Measurements from ENCODE around the gene ATXN7L2. TPM values are rescaled to one million over a fixed set of nuclear protein-coding genes. Genes with fewer than 3 reads are reported as not detected.

Gene ATXN7L2
- total RNA-seq, 4 donors from 2014 or later = 2.2 to 3.3 (median 2.7) TPM

DNA sequence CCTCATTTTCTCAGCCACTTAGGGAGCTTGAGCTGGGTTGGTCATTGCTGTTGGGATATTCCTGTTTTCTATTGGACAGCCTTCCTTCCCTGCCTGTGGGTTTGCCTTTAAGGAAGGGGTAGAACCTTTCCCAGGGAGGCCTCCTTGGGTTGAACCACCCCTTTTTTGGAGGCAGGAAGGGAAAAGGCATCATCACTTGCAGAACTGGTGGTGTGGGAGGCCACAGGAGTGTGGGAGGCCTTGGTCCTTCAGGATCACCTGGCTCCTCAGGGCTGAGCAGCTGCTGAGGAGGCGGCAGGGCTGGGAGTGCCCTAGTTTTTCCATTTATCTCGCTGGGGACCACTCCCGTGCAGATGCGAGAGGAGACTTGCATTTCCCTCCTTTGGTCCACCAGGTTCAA is 9.5 kb downstream of the ATXN7L2 start:
- Histone ChIP-seq H3K27ac (replicated peaks in 1 of 4) (peak overlapping the region; percentile 76 to 87 (median 84)), H3K4me1 (peaks cover 23 to 54% (median 37%) of the 10 kb centered on the region in 4 donors), H3K9me3 (no peaks in the 10 kb centered on the region), H3K4me3 (peak overlapping the region; percentile 74 to 91 (median 82)), H3K27me3 (no peaks in the 10 kb centered on the region), H3K36me3 (peaks cover 5 to 50% (median 41%) of the 10 kb centered on the region in 4 donors)
- TF ChIP-seq POLR2A (IDR thresholded peaks at IDR 0.05; ENCODE audit: low read depth) (no peak), EP300 (IDR thresholded peaks at IDR 0.05) (no peak), POLR2AphosphoS5 (IDR thresholded peaks at IDR 0.05) (no peak)
- TF ChIP-seq, protein P1, sequence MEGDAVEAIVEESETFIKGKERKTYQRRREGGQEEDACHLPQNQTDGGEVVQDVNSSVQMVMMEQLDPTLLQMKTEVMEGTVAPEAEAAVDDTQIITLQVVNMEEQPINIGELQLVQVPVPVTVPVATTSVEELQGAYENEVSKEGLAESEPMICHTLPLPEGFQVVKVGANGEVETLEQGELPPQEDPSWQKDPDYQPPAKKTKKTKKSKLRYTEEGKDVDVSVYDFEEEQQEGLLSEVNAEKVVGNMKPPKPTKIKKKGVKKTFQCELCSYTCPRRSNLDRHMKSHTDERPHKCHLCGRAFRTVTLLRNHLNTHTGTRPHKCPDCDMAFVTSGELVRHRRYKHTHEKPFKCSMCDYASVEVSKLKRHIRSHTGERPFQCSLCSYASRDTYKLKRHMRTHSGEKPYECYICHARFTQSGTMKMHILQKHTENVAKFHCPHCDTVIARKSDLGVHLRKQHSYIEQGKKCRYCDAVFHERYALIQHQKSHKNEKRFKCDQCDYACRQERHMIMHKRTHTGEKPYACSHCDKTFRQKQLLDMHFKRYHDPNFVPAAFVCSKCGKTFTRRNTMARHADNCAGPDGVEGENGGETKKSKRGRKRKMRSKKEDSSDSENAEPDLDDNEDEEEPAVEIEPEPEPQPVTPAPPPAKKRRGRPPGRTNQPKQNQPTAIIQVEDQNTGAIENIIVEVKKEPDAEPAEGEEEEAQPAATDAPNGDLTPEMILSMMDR (IDR thresholded peaks at IDR 0.05) = no peak
- WGBS = 59% methylated on average over 4 of the region's 4 CpGs
- intact Hi-C loops (cut with DNase I) = no loop called here
- no peak for DNase-seq (ENCODE audit: extremely low spot score)

GRCh38 chr1:109493805-109494539 is 10.3 kb downstream of the ATXN7L2 start, which contains the start of gene CYB561D1:
CYB561D1 (plus strand) TSS chr1:109494094; CDS start chr1:109494140, 46 bp downstream.
- Histone ChIP-seq H3K4me3 (peak within 1 kb of the TSS; percentile 74 to 91 (median 82)), H3K9me3 (no peaks in the 10 kb centered on the region), H3K27me3 (no peaks in the 10 kb centered on the region), H3K36me3 (peaks cover 5 to 43% (median 35%) of the 10 kb centered on the region in 4 donors), H3K27ac (replicated peaks in 1 of 4) (peak within 1 kb of the TSS; percentile 76 to 87 (median 84)), H3K4me1 (peaks cover 23 to 61% (median 44%) of the 10 kb centered on the region in 4 donors)
- WGBS = 0% methylated on average over 6 of the region's 44 CpGs
- DNase-seq (ENCODE audit: extremely low spot score) = peak; percentile 96
- TF ChIP-seq POLR2A (IDR thresholded peaks at IDR 0.05; ENCODE audit: low read depth) = no peak
- TF ChIP-seq, protein P1 (IDR thresholded peaks at IDR 0.05) = peak in 2 of 3 experiments; percentile 93 to 94
- TF ChIP-seq EP300 (IDR thresholded peaks at IDR 0.05) = no peak
- peak; percentile 62 to 83 for TF ChIP-seq POLR2AphosphoS5 (IDR thresholded peaks at IDR 0.05)
- intact Hi-C loops (cut with DNase I) = no loop called here

- H3K4me1 ChIP-seq = peaks cover 31 to 74% (median 57%) of the 10 kb centered on the region in 4 donors
- peaks cover 5 to 42% (median 33%) of the 10 kb centered on the region in 4 donors for H3K36me3 ChIP-seq
- no peaks in the 10 kb centered on the region for H3K9me3 ChIP-seq
- no peak for TF ChIP-seq EP300 (IDR thresholded peaks at IDR 0.05)
- H3K27ac ChIP-seq (replicated peaks in 1 of 4) = no peak overlapping the region
- intact Hi-C loops (cut with DNase I) = no loop called here
- no peak overlapping the region for H3K4me3 ChIP-seq
- DNase-seq (ENCODE audit: extremely low spot score) = no peak
- 89% methylated on average over 4 of the region's 7 CpGs for WGBS
- no peaks in the 10 kb centered on the region for H3K27me3 ChIP-seq
Observed at GRCh38 chr1:109495738-109496137, 12.0 kb downstream of the ATXN7L2 start.

GRCh38 chr1:109497449-109498160 is 13.9 kb downstream of the ATXN7L2 start:
- no peaks in the 10 kb centered on the region for H3K27me3 ChIP-seq
- DNase-seq (ENCODE audit: extremely low spot score) = no peak
- 75% methylated on average over 8 of the region's 9 CpGs for WGBS
- peaks cover 25 to 87% (median 73%) of the 10 kb centered on the region in 4 donors for H3K4me1 ChIP-seq
- H3K36me3 ChIP-seq = peaks cover 5 to 44% (median 34%) of the 10 kb centered on the region in 4 donors
- H3K27ac ChIP-seq (replicated peaks in 1 of 4) = no peak overlapping the region
- H3K9me3 ChIP-seq = no peaks in the 10 kb centered on the region
- TF ChIP-seq, protein P1 (IDR thresholded peaks at IDR 0.05) = no peak
- no peak for TF ChIP-seq POLR2A (IDR thresholded peaks at IDR 0.05; ENCODE audit: low read depth)
- TF ChIP-seq POLR2AphosphoS5 (IDR thresholded peaks at IDR 0.05) = no peak
- no peak for TF ChIP-seq EP300 (IDR thresholded peaks at IDR 0.05)
- H3K4me3 ChIP-seq = no peak overlapping the region
- intact Hi-C loops (cut with DNase I) = no loop called here

Data from esophagus muscularis mucosa (tissue), 4 donors.